ENCODE results near the gene FOXN3. TPM values are rescaled to one million over a fixed set of nuclear protein-coding genes. Genes with fewer than 3 reads are reported as not detected.
A peak's percentile ranks its signal among the peaks of the same experiment; 100 is the strongest.

The FOXN3 gene
- total RNA-seq, 2 donors from 2014 or later = 42.3 to 61.6 TPM

- Histone ChIP-seq H3K4me3 (no peak overlapping the region), H3K27ac (no peak overlapping the region), H3K9me3 (no peaks in the 10 kb centered on the region), H3K27me3 (no peaks in the 10 kb centered on the region), H3K36me3 (replicated peaks in 1 of 2; ENCODE audit: insufficient read depth in 1 of 2, low read depth in 2 of 2) (no peaks in the 10 kb centered on the region), H3K4me1 (peaks cover 36% of the 10 kb centered on the region)
- WGBS, 2 donors = 87 to 93% methylated on average over 8 of the region's 8 CpGs
- TF ChIP-seq CTCF (IDR thresholded peaks at IDR 0.05) = no peak
- DNase-seq (no peak), ATAC-seq (no peak)
- intact Hi-C loops (cut with DNase I) = no loop called here
These were observed 126.2 kb downstream of the FOXN3 start for GRCh38 chr14:89290813-89291212.

GRCh38 chr14:89289477-89289876 lies 127.6 kb downstream of the FOXN3 start:
- no peak for DNase-seq
- Histone ChIP-seq H3K4me1 (peaks cover 43% of the 10 kb centered on the region), H3K4me3 (no peak overlapping the region), H3K36me3 (replicated peaks in 1 of 2; ENCODE audit: insufficient read depth in 1 of 2, low read depth in 2 of 2) (no peaks in the 10 kb centered on the region), H3K27me3 (no peaks in the 10 kb centered on the region), H3K27ac (no peak overlapping the region), H3K9me3 (no peaks in the 10 kb centered on the region)
- intact Hi-C loops (cut with DNase I) = no loop called here
- 47 to 51% methylated on average over 5 of the region's 5 CpGs for WGBS, 2 donors
- no peak for ATAC-seq
- TF ChIP-seq CTCF (IDR thresholded peaks at IDR 0.05) (no peak), POLR2A (IDR thresholded peaks at IDR 0.05) (no peak)

GRCh38 chr14:89288114-89288513 lies 128.9 kb downstream of the FOXN3 start:
- DNase-seq = peak; percentile 35 to 69 (median 42)
- 52 to 54% methylated on average over 3 of the region's 3 CpGs for WGBS, 2 donors
- Histone ChIP-seq H3K9me3 (no peaks in the 10 kb centered on the region), H3K4me1 (peaks cover 35% of the 10 kb centered on the region), H3K36me3 (replicated peaks in 1 of 2; ENCODE audit: insufficient read depth in 1 of 2, low read depth in 2 of 2) (no peaks in the 10 kb centered on the region), H3K27ac (no peak overlapping the region), H3K4me3 (no peak overlapping the region), H3K27me3 (no peaks in the 10 kb centered on the region)
- no peak for TF ChIP-seq POLR2A (IDR thresholded peaks at IDR 0.05)
- no peak for TF ChIP-seq CTCF (IDR thresholded peaks at IDR 0.05)
- intact Hi-C loops (cut with DNase I) = no loop called here
- ATAC-seq = peak; percentile 67

- peaks cover 34% of the 10 kb centered on the region for H3K4me1 ChIP-seq
- TF ChIP-seq CTCF (IDR thresholded peaks at IDR 0.05) = peak in 2 of 7 experiments; percentile 6 to 16
- TF ChIP-seq POLR2A (IDR thresholded peaks at IDR 0.05) = no peak
- H3K4me3 ChIP-seq = no peak overlapping the region
- H3K9me3 ChIP-seq = no peaks in the 10 kb centered on the region
- intact Hi-C loops (cut with DNase I) = no loop called here
- 35 to 44% methylated on average over 9 to 13 of the region's 13 CpGs for WGBS, 2 donors
- peaks cover 0 to 2% of the 10 kb centered on the region in 2 donors for H3K36me3 ChIP-seq (replicated peaks in 1 of 2; ENCODE audit: insufficient read depth in 1 of 2, low read depth in 2 of 2)
- DNase-seq (peak; percentile 46 to 66 (median 54)), ATAC-seq (peak; percentile 74)
- peak overlapping the region in 3 of 4 donors; percentile 42 to 65 (median 46) for H3K27ac ChIP-seq
- H3K27me3 ChIP-seq = no peaks in the 10 kb centered on the region
These were observed 132.5 kb downstream of the FOXN3 start for GRCh38 chr14:89284333-89285058.
